ENCODE results near the gene FMO5.

GRCh38 chr1:147151244-147151643 lies 73.9 kb downstream of the FMO5 start:
- TF ChIP-seq CTCF (IDR thresholded peaks at IDR 0.05; ENCODE audit: insufficient read depth, low read length), result no peak
- no peak for TF ChIP-seq POLR2AphosphoS5 (IDR thresholded peaks at IDR 0.05; ENCODE audit: low read depth)
- TF ChIP-seq REST (IDR thresholded peaks at IDR 0.05; ENCODE audit: insufficient replicate concordance, low read depth), result no peak
- TF ChIP-seq SPI1 (IDR thresholded peaks at IDR 0.05; ENCODE audit: borderline replicate concordance, low read depth), result no peak
